Gastroesophageal sphincter (tissue), 3 donors: Measurements from ENCODE around the gene MCM7.

Experiments used
- CTCF ChIP-seq, 4 experiments: fragments of 200-600 bp in 2 of 4; fragments of 450-650 bp in 2 of 4; sonication (generic) in 1 of 4; IDR thresholded peaks; one replicate each; pipeline ENCODE4 v1.5.1; 2017 to 2019; ENCODE audit warnings: antibody characterized with exemption in 4 of 4, mild to moderate bottlenecking in 2 of 4, moderate library complexity in 2 of 4
- EP300 ChIP-seq: sonication (generic); formaldehyde crosslinking; IDR thresholded peaks from one replicate; pipeline ENCODE4 v1.6.1; 2017; ENCODE audit warnings: antibody characterized with exemption, mild to moderate bottlenecking
- POLR2A ChIP-seq, 2 donors: fragments of 450-650 bp; IDR thresholded peaks; one replicate each; pipeline ENCODE4 v1.6.1; 2017; ENCODE audit warnings: antibody characterized with exemption in 2 of 2, mild to moderate bottlenecking in 2 of 2, moderate library complexity in 1 of 2

GRCh38 chr7:100093054-100093453 is 8.1 kb downstream of the MCM7 start:
- TF ChIP-seq POLR2A (IDR thresholded peaks at IDR 0.05) (no peak), CTCF (IDR thresholded peaks at IDR 0.05) (no peak), EP300 (no peak)
